K562 (cell line): ENCODE data around the gene ST3GAL5. TPM values are rescaled to one million over a fixed set of nuclear protein-coding genes. Genes with fewer than 3 reads are reported as not detected.

ENCODE experiments used
- ARID3B ChIP-seq: fragments of 250-450 bp; sonication (Bioruptor Pico); IDR thresholded peaks from 2 replicates; pipeline ENCODE4 v1.4.0; 2020; ENCODE audit warnings: borderline replicate concordance
- CAMTA2 ChIP-seq: fragments of 250-450 bp; sonication (Bioruptor Pico); conservative IDR thresholded peaks from 2 replicates; pipeline ENCODE4 v1.5.1; 2022
- FOS ChIP-seq: IDR thresholded peaks from 3 replicates; pipeline ENCODE4 v1.6.1; 2011; ENCODE audit not compliant: insufficient read length; ENCODE audit errors: extremely low read depth
- GABPA ChIP-seq: fragments of 200-800 bp; sonication (Bioruptor generic); conservative IDR thresholded peaks from 2 replicates; pipeline ENCODE4 v1.6.1; 2016; ENCODE audit warnings: low read depth, missing genetic modification characterization, missing compliant biosample characterization
- HDAC6 ChIP-seq: IDR thresholded peaks from 2 replicates; pipeline ENCODE4 v1.6.1; 2012; ENCODE audit warnings: low read depth, mild to moderate bottlenecking, control low read depth, inconsistent platforms, low read length, moderate library complexity
- ILF3 ChIP-seq: fragments of 450-650 bp; IDR thresholded peaks from 2 replicates; pipeline ENCODE4 v1.6.1; 2018; ENCODE audit warnings: antibody characterized with exemption, mild to moderate bottlenecking, moderate library complexity, borderline replicate concordance
- MCM5 ChIP-seq: fragments of 450-650 bp; IDR thresholded peaks from 2 replicates; pipeline ENCODE4 v1.6.1; 2016; ENCODE audit warnings: low read depth
- STAT6 ChIP-seq: sonication (generic); formaldehyde crosslinking; IDR thresholded peaks from 2 replicates; pipeline ENCODE4 v1.8.1; 2023; ENCODE audit warnings: mild to moderate bottlenecking, missing genetic modification reagents
- TRIM25 ChIP-seq: fragments of 450-650 bp; IDR thresholded peaks from 2 replicates; pipeline ENCODE4 v1.7.0; 2016; ENCODE audit warnings: borderline replicate concordance
- UBTF ChIP-seq, 2 experiments: IDR thresholded peaks; 2 replicates each; pipeline ENCODE4 v1.6.1; 2012; ENCODE audit warnings: improper control_type of control experiment in 2 of 2, low read depth in 2 of 2, low read length in 2 of 2, borderline replicate concordance in 1 of 2
- USF2 ChIP-seq: sonication (generic); formaldehyde crosslinking; IDR thresholded peaks from 2 replicates; pipeline ENCODE4 v1.5.0; 2020; ENCODE audit warnings: missing genetic modification reagents
- XRCC3 ChIP-seq: fragments of 450-650 bp; IDR thresholded peaks from 2 replicates; pipeline ENCODE4 v1.6.1; 2017; ENCODE audit warnings: mild to moderate bottlenecking, moderate library complexity
- ZBTB33 ChIP-seq: sonication (generic); formaldehyde crosslinking; IDR thresholded peaks from 2 replicates; pipeline ENCODE4 v1.8.1; 2023; ENCODE audit warnings: mild to moderate bottlenecking, missing genetic modification reagents
- ZNF780A ChIP-seq: fragments of 250-450 bp; sonication (Bioruptor Pico); IDR thresholded peaks from 2 replicates; pipeline ENCODE4 v1.5.0; 2021; ENCODE audit warnings: mild to moderate bottlenecking
- polyA plus RNA-seq, 8 experiments: library from polyadenylated mRNA; depleted of rRNA in 4 of 8; stranded (reverse) in 5 of 8; unstranded in 3 of 8; fragments of >200 nt; fragmentation: Nextera tagmentation in 2 of 8; fragmentation: Illumina TruSeq in 1 of 8; extraction: Ambion mirVana in 2 of 8; extraction: Trizol in 1 of 8; gene quantifications; 2 replicates each; pipeline versions ENCODE4 v1.2.1 to v1.2.3, GENCODE V29; 2011 to 2014; ENCODE audit warnings: inconsistent platforms in 1 of 8, missing spikeins in 1 of 8
- total RNA-seq, 7 experiments: library from RNA; depleted of rRNA in 6 of 7; stranded (reverse); fragments of >200 nt in 6 of 7; fragmentation: Illumina TruSeq in 2 of 7; extraction: Trizol in 2 of 7; gene quantifications; 2 replicates each; pipeline versions ENCODE4 v1.2.1 to v1.2.3, GENCODE V29; 2011 to 2021; ENCODE audit warnings: low replicate concordance in 1 of 7

ST3GAL5 gene
- total and polyA plus RNA-seq, 9 of the 15 experiments (the other 6 are each of a cell fraction or from before 2014, with no cell fraction given), result 1.6 to 10.0 (median 4.2) TPM

- TF ChIP-seq CAMTA2 (CRISPR knock-in tag), result no peak
- no peak for TF ChIP-seq ZNF780A (CRISPR knock-in tag)
- TF ChIP-seq TRIM25, result no peak
- peak; percentile 35; the same call in 1 of the 2 replicates for TF ChIP-seq GABPA (tag)
- TF ChIP-seq XRCC3, result no peak
- TF ChIP-seq FOS, result peak; percentile 1
- TF ChIP-seq ILF3, result peak; percentile 80; the same call in 1 of the 2 replicates
- TF ChIP-seq ARID3B, result no peak
- TF ChIP-seq STAT6 (CRISPR knock-in tag), result no peak
- no peak for TF ChIP-seq UBTF (IDR thresholded peaks at IDR 0.05; ENCODE audit: borderline replicate concordance in 1 of 2, low read depth in 2 of 2, low read length in 2 of 2)
- TF ChIP-seq HDAC6, result no peak
- no peak for TF ChIP-seq USF2
- TF ChIP-seq MCM5, result no peak
- no peak for TF ChIP-seq ZBTB33
These were observed 45.2 kb upstream of the ST3GAL5 start (continued) for GRCh38 chr2:85933753-85934594.
